ENCODE data around the gene MS4A8. TPM values are rescaled to one million over a fixed set of nuclear protein-coding genes. Genes with fewer than 3 reads are reported as not detected.

Gene MS4A8
- total and polyA plus RNA-seq, 2 of the 4 experiments (the other 2 are of a cell fraction) = not detected

DNA sequence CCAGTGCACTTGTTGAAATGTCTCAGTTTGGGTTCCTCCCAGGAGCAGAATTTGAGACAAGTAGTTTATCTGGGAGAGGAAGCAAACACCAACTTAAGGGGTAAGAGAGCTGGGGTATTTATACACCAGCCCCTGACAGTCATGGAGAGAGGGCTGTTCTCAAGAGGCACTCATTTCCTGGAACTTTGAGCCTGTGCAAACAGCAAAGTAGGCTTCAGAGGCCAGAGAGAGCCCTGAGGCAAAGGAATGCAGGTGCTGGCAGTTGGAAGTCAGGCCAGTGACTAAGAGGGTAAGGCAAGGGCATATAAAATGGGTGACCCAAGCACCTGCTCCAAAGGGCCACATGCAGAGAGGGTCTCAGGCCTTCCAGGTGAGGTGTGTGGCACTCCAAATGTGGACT, 41.2 kb downstream of the MS4A8 start:
- Histone ChIP-seq H4K20me1 (ENCODE audit: insufficient read depth, low read length) (no peaks in the 10 kb centered on the region), H3K4me1 (ENCODE audit: control insufficient read depth, insufficient read depth, low read length) (no peaks in the 10 kb centered on the region), H3K27me3 (ENCODE audit: control insufficient read depth, insufficient read depth, low read length) (no peaks in the 10 kb centered on the region), H4K91ac (ENCODE audit: insufficient read depth, low read depth, low read length) (no peak overlapping the region), H3K14ac (replicated peaks; ENCODE audit: low read depth, low read length) (no peak overlapping the region), H2AK9ac (replicated peaks; ENCODE audit: low read depth, low read length, poor library complexity) (no peak overlapping the region), H3K9ac (ENCODE audit: low read depth, low read length) (no peak overlapping the region), H4K5ac (ENCODE audit: low read depth, low read length) (no peak overlapping the region), H3K18ac (ENCODE audit: low read depth, low read length) (no peak overlapping the region), H3K9me3 (ENCODE audit: control insufficient read depth, insufficient read depth, low read length) (no peaks in the 10 kb centered on the region), H2AFZ (replicated peaks; ENCODE audit: low read length, poor library complexity) (no peak overlapping the region), H3K4me3 (ENCODE audit: insufficient read depth, low read depth, low read length) (no peak overlapping the region), H3K36me3 (ENCODE audit: control insufficient read depth, insufficient read depth, low read length) (no peaks in the 10 kb centered on the region), H3K23ac (ENCODE audit: low read depth, low read length) (no peak overlapping the region), H4K8ac (ENCODE audit: low read depth in 2 of 2, low read length in 2 of 2) (no peak overlapping the region), H2BK15ac (ENCODE audit: low read depth, low read length) (no peak overlapping the region), H3K27ac (ENCODE audit: insufficient read depth, low read length) (no peak overlapping the region), H3K9me1 (ENCODE audit: insufficient read depth, low read length) (no peaks in the 10 kb centered on the region), H3K79me1 (ENCODE audit: low read depth in 1 of 2, low read length in 2 of 2) (no peaks in the 10 kb centered on the region), H2BK20ac (ENCODE audit: low read depth, low read length) (no peak overlapping the region), H3K4me2 (ENCODE audit: low read depth, low read length) (no peak overlapping the region), H3K56ac (ENCODE audit: extremely low read depth, insufficient read depth, low read length) (no peak overlapping the region), H3K4ac (ENCODE audit: low read depth, low read length) (no peak overlapping the region), H2BK5ac (ENCODE audit: low read depth, low read length, poor library complexity, severe bottlenecking) (no peak overlapping the region), H2BK120ac (ENCODE audit: low read depth, low read length) (no peak overlapping the region), H2AK5ac (ENCODE audit: low read depth, low read length) (no peak overlapping the region)
- ATAC-seq (ENCODE audit: low read depth) = no peak
- in situ Hi-C loops (cut with MboI; ENCODE audit: low sequenced_read_pairs) (no loop called here), dilution Hi-C loops (cut with HindIII; ENCODE audit: low sequenced_read_pairs, unreplicated experiment) (no loop called here), intact Hi-C loops (cut with micrococcal nuclease) (no loop called here)
- no TSS peak for BruUV-seq (replicated peaks)
- ChIA-PET CTCF (no interaction called here), POLR2A (ENCODE audit: unreplicated experiment) (no interaction called here)
- no peak for DNase-seq
- no peak for TF ChIP-seq CHD1 (IDR thresholded peaks at IDR 0.05; ENCODE audit: low read depth, low read length)
- TF ChIP-seq, protein P1, sequence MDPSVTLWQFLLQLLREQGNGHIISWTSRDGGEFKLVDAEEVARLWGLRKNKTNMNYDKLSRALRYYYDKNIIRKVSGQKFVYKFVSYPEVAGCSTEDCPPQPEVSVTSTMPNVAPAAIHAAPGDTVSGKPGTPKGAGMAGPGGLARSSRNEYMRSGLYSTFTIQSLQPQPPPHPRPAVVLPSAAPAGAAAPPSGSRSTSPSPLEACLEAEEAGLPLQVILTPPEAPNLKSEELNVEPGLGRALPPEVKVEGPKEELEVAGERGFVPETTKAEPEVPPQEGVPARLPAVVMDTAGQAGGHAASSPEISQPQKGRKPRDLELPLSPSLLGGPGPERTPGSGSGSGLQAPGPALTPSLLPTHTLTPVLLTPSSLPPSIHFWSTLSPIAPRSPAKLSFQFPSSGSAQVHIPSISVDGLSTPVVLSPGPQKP (IDR thresholded peaks at IDR 0.05; ENCODE audit: borderline replicate concordance, low read depth, low read length) = no peak
- no peak for TF ChIP-seq MAFK (IDR thresholded peaks at IDR 0.05; ENCODE audit: low read depth, low read length)
- TF ChIP-seq MAZ (IDR thresholded peaks at IDR 0.05; ENCODE audit: borderline replicate concordance, low read depth, low read length) = no peak
- no peak for TF ChIP-seq SMC3 (IDR thresholded peaks at IDR 0.05; ENCODE audit: low read depth, low read length)
- no peak for TF ChIP-seq BHLHE40 (IDR thresholded peaks at IDR 0.05; ENCODE audit: low read depth, low read length)
- no peak for TF ChIP-seq RCOR1 (IDR thresholded peaks at IDR 0.05; ENCODE audit: insufficient replicate concordance, low read length)
- no peak for TF ChIP-seq FOS (IDR thresholded peaks at IDR 0.05; ENCODE audit: low read depth, low read length)
- TF ChIP-seq NFE2L2 (IDR thresholded peaks at IDR 0.05; ENCODE audit: low read depth, low read length) = no peak
- no peak for TF ChIP-seq RAD21 (IDR thresholded peaks at IDR 0.05; ENCODE audit: low read length)
- TF ChIP-seq POLR2A (IDR thresholded peaks at IDR 0.05; ENCODE audit: low read depth, low read length) = no peak
- no peak for TF ChIP-seq CEBPB (IDR thresholded peaks at IDR 0.05; ENCODE audit: low read depth, low read length)
- TF ChIP-seq, protein P2, sequence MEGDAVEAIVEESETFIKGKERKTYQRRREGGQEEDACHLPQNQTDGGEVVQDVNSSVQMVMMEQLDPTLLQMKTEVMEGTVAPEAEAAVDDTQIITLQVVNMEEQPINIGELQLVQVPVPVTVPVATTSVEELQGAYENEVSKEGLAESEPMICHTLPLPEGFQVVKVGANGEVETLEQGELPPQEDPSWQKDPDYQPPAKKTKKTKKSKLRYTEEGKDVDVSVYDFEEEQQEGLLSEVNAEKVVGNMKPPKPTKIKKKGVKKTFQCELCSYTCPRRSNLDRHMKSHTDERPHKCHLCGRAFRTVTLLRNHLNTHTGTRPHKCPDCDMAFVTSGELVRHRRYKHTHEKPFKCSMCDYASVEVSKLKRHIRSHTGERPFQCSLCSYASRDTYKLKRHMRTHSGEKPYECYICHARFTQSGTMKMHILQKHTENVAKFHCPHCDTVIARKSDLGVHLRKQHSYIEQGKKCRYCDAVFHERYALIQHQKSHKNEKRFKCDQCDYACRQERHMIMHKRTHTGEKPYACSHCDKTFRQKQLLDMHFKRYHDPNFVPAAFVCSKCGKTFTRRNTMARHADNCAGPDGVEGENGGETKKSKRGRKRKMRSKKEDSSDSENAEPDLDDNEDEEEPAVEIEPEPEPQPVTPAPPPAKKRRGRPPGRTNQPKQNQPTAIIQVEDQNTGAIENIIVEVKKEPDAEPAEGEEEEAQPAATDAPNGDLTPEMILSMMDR (conservative IDR thresholded peaks at IDR 0.05; ENCODE audit: low read depth, low read length) = no peak
- TF ChIP-seq, protein P3, sequence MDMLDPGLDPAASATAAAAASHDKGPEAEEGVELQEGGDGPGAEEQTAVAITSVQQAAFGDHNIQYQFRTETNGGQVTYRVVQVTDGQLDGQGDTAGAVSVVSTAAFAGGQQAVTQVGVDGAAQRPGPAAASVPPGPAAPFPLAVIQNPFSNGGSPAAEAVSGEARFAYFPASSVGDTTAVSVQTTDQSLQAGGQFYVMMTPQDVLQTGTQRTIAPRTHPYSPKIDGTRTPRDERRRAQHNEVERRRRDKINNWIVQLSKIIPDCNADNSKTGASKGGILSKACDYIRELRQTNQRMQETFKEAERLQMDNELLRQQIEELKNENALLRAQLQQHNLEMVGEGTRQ (IDR thresholded peaks at IDR 0.05; ENCODE audit: low read depth, low read length) = no peak

Measured in IMR-90 (cell line).